ENCODE measurements around the gene ZNF358.

ZNF358 gene

GRCh38 chr19:7489609-7490044, 26.3 kb upstream of the ZNF358 start:
- DNase-seq: no peak

GRCh38 chr19:7492142-7492541, 23.8 kb upstream of the ZNF358 start:
- no peak for DNase-seq

GRCh38 chr19:7492558-7492957, 23.3 kb upstream of the ZNF358 start:
- no peak for DNase-seq

- DNase-seq: no peak
Observed at GRCh38 chr19:7494416-7495098, 21.3 kb upstream of the ZNF358 start.

- DNase-seq: no peak
Observed at GRCh38 chr19:7497292-7497691, 18.6 kb upstream of the ZNF358 start.

- DNase-seq: no peak
Observed at GRCh38 chr19:7500811-7501450, 15.0 kb upstream of the ZNF358 start.

- DNase-seq: no peak
Observed at GRCh38 chr19:7502552-7502951, 13.4 kb upstream of the ZNF358 start.

- DNase-seq: no peak
Observed at GRCh38 chr19:7504684-7505083, 11.2 kb upstream of the ZNF358 start.

GRCh38 chr19:7505288-7505681, 10.6 kb upstream of the ZNF358 start:
- no peak for DNase-seq

- no peak for DNase-seq
Observed at GRCh38 chr19:7505682-7506384, 10.1 kb upstream of the ZNF358 start.

GRCh38 chr19:7506385-7507328, 9.2 kb upstream of the ZNF358 start:
- peak; percentile 50 for DNase-seq

GRCh38 chr19:7507884-7508283, 8.0 kb upstream of the ZNF358 start:
- peak; percentile 58 for DNase-seq

- no peak for DNase-seq
Observed at GRCh38 chr19:7509625-7510024, 6.3 kb upstream of the ZNF358 start.

- no peak for DNase-seq
Observed at GRCh38 chr19:7512400-7512851, 3.5 kb upstream of the ZNF358 start.

GRCh38 chr19:7513809-7514642, 1.9 kb upstream of the ZNF358 start:
- no peak for DNase-seq

GRCh38 chr19:7515110-7515644, 726 bp upstream of the ZNF358 start:
- DNase-seq: no peak

GRCh38 chr19:7516333-7516732, 430 bp downstream of the ZNF358 start:
- no peak for DNase-seq

GRCh38 chr19:7516878-7517277, 975 bp downstream of the ZNF358 start:
- no peak for DNase-seq

- no peak for DNase-seq
Observed at GRCh38 chr19:7519361-7520130, 3.6 kb downstream of the ZNF358 start.

- no peak for DNase-seq
Observed at GRCh38 chr19:7520131-7521051, 4.5 kb downstream of the ZNF358 start.
